IgD-negative memory B cell (primary cell): ENCODE measurements around the gene TRAPPC2. TPM values are rescaled to one million over a fixed set of nuclear protein-coding genes. Genes with fewer than 3 reads are reported as not detected.
"Not testable (repeated sequence)": the region's sequence is repeated elsewhere in the genome, so short reads cannot be mapped to it uniquely, and the experiment has no call there.

ENCODE experiments used
- H3K27ac Mint-ChIP-seq, 3 donors: one replicate each; pipeline ENCODE4 v1.8.0; 2020 to 2022; ENCODE audit warnings: mild to moderate bottlenecking in 3 of 3, mixed read lengths in 3 of 3, moderate library complexity in 1 of 3
- H3K27me3 Mint-ChIP-seq: one replicate; pipeline ENCODE4 v1.8.0; 2021; ENCODE audit warnings: mixed read lengths
- H3K36me3 Mint-ChIP-seq: one replicate; pipeline ENCODE4 v1.8.0; 2020; ENCODE audit warnings: mild to moderate bottlenecking, mixed read lengths
- H3K4me1 Mint-ChIP-seq, 3 donors: one replicate each; pipeline ENCODE4 v1.8.0; 2020 to 2022; ENCODE audit warnings: mixed read lengths in 3 of 3, mild to moderate bottlenecking in 1 of 3
- H3K4me3 Mint-ChIP-seq, 4 donors: one replicate each; pipeline ENCODE4 v1.8.0; 2020 to 2022; ENCODE audit warnings: mild to moderate bottlenecking in 4 of 4, mixed read lengths in 4 of 4, moderate library complexity in 3 of 4
- H3K9me3 Mint-ChIP-seq, 3 donors: one replicate each; pipeline ENCODE4 v1.8.0; 2020 to 2021; ENCODE audit warnings: mixed read lengths in 3 of 3, mild to moderate bottlenecking in 1 of 3
- polyA plus RNA-seq: library from polyadenylated mRNA; unstranded; fragments of 300-500 nt; fragmentation: Illumina TruSeq; gene quantifications from one replicate; pipeline ENCODE4 v1.2.3, GENCODE V29; 2021

The TRAPPC2 gene
- polyA plus RNA-seq, 1 donor from 2014 or later, result 34.5 TPM

GRCh38 chrX:13724878-13725277 is 9.5 kb downstream of the TRAPPC2 start:
- H3K9me3 Mint-ChIP-seq, H3K27ac Mint-ChIP-seq, H3K4me3 Mint-ChIP-seq, H3K27me3 Mint-ChIP-seq: not testable (repeated sequence)
- Mint-ChIP-seq H3K36me3 (peaks cover 11% of the 10 kb centered on the region), H3K4me1 (peaks cover 31 to 44% (median 43%) of the 10 kb centered on the region in 3 donors)

- Mint-ChIP-seq H3K9me3 (no peaks in the 10 kb centered on the region), H3K4me3 (peak overlapping the region in 1 of 4 donors; percentile 67), H3K4me1 (peaks cover 15 to 30% (median 27%) of the 10 kb centered on the region in 3 donors), H3K27ac (peak overlapping the region in 2 of 3 donors; percentile 17 to 23), H3K36me3 (peaks cover 10% of the 10 kb centered on the region), H3K27me3 (peaks cover 1% of the 10 kb centered on the region)
Measured at GRCh38 chrX:13721819-13722519, 12.5 kb downstream of the TRAPPC2 start.

- Mint-ChIP-seq H3K9me3 (no peaks in the 10 kb centered on the region), H3K27me3 (peaks cover 1% of the 10 kb centered on the region), H3K4me3 (no peak overlapping the region), H3K4me1 (peaks cover 14 to 24% (median 23%) of the 10 kb centered on the region in 3 donors), H3K36me3 (peaks cover 10% of the 10 kb centered on the region), H3K27ac (no peak overlapping the region)
Measured at GRCh38 chrX:13721371-13721770, 13.0 kb downstream of the TRAPPC2 start.

GRCh38 chrX:13719192-13719856 is 15.1 kb downstream of the TRAPPC2 start:
- Mint-ChIP-seq H3K4me3 (no peak overlapping the region), H3K27ac (peak overlapping the region in 1 of 3 donors; percentile 63), H3K4me1 (peaks cover 9 to 24% (median 20%) of the 10 kb centered on the region in 3 donors), H3K36me3 (peaks cover 10% of the 10 kb centered on the region), H3K9me3 (no peaks in the 10 kb centered on the region), H3K27me3 (peaks cover 1% of the 10 kb centered on the region)

GRCh38 chrX:13717700-13718472 is 16.5 kb downstream of the TRAPPC2 start:
- Mint-ChIP-seq H3K27ac (no peak overlapping the region), H3K9me3 (no peaks in the 10 kb centered on the region), H3K4me1 (peaks cover 7 to 13% (median 13%) of the 10 kb centered on the region in 3 donors), H3K36me3 (peaks cover 13% of the 10 kb centered on the region), H3K4me3 (no peak overlapping the region), H3K27me3 (peaks cover 1% of the 10 kb centered on the region)

- H3K4me1 Mint-ChIP-seq, result peaks cover 1 to 8% (median 7%) of the 10 kb centered on the region in 3 donors
- peak overlapping the region in 1 of 4 donors; percentile 40 for H3K4me3 Mint-ChIP-seq
- H3K9me3 Mint-ChIP-seq, result no peaks in the 10 kb centered on the region
- no peaks in the 10 kb centered on the region for H3K27me3 Mint-ChIP-seq
- H3K27ac Mint-ChIP-seq, result no peak overlapping the region
- H3K36me3 Mint-ChIP-seq, result peaks cover 12% of the 10 kb centered on the region
Measured at GRCh38 chrX:13716905-13717304, 17.5 kb downstream of the TRAPPC2 start.

GRCh38 chrX:13716455-13716854 is 18.0 kb downstream of the TRAPPC2 start:
- Mint-ChIP-seq H3K9me3 (no peaks in the 10 kb centered on the region), H3K4me3 (no peak overlapping the region), H3K4me1 (peaks cover 2 to 7% (median 3%) of the 10 kb centered on the region in 3 donors), H3K36me3 (peaks cover 14% of the 10 kb centered on the region), H3K27me3 (no peaks in the 10 kb centered on the region), H3K27ac (no peak overlapping the region)

GRCh38 chrX:13711141-13711540 is 23.3 kb downstream of the TRAPPC2 start:
- Mint-ChIP-seq H3K9me3 (no peaks in the 10 kb centered on the region), H3K27ac (no peak overlapping the region), H3K4me3 (no peak overlapping the region), H3K27me3 (no peaks in the 10 kb centered on the region), H3K36me3 (peaks cover 11% of the 10 kb centered on the region), H3K4me1 (peaks cover 2 to 9% (median 3%) of the 10 kb centered on the region in 3 donors)

GRCh38 chrX:13703589-13703988 is 30.8 kb downstream of the TRAPPC2 start:
- Mint-ChIP-seq H3K4me3 (no peak overlapping the region), H3K36me3 (peaks cover 2% of the 10 kb centered on the region), H3K27me3 (peaks cover 5% of the 10 kb centered on the region), H3K4me1 (peaks cover 18 to 27% (median 24%) of the 10 kb centered on the region in 3 donors), H3K9me3 (no peaks in the 10 kb centered on the region), H3K27ac (no peak overlapping the region)

GRCh38 chrX:13703135-13703534 is 31.3 kb downstream of the TRAPPC2 start:
- H3K27ac Mint-ChIP-seq, result no peak overlapping the region

GRCh38 chrX:13702111-13702789 is 32.2 kb downstream of the TRAPPC2 start:
- Mint-ChIP-seq H3K27ac (peak overlapping the region in 2 of 3 donors; percentile 38 to 85), H3K4me1 (peaks cover 23 to 39% (median 29%) of the 10 kb centered on the region in 3 donors), H3K4me3 (peak overlapping the region in 1 of 4 donors; percentile 56), H3K9me3 (no peaks in the 10 kb centered on the region), H3K27me3 (peaks cover 5% of the 10 kb centered on the region), H3K36me3 (peaks cover 2% of the 10 kb centered on the region)

More at GRCh38 chrX:13703135-13703534, 31.3 kb downstream of the TRAPPC2 start:
- Mint-ChIP-seq H3K36me3 (peaks cover 2% of the 10 kb centered on the region), H3K9me3 (no peaks in the 10 kb centered on the region), H3K4me3 (no peak overlapping the region), H3K4me1 (peaks cover 19 to 30% (median 24%) of the 10 kb centered on the region in 3 donors), H3K27me3 (peaks cover 5% of the 10 kb centered on the region)

GRCh38 chrX:13700380-13700779 is 34.0 kb downstream of the TRAPPC2 start:
- peaks cover 6% of the 10 kb centered on the region for H3K27me3 Mint-ChIP-seq
- peaks cover 31 to 49% (median 42%) of the 10 kb centered on the region in 3 donors for H3K4me1 Mint-ChIP-seq
- peaks cover 2% of the 10 kb centered on the region for H3K36me3 Mint-ChIP-seq
- H3K4me3 Mint-ChIP-seq, result peak overlapping the region in 1 of 4 donors; percentile 3
- no peaks in the 10 kb centered on the region for H3K9me3 Mint-ChIP-seq
- H3K27ac Mint-ChIP-seq, result no peak overlapping the region

- peak overlapping the region; percentile 0 to 82 (median 6) for H3K27ac Mint-ChIP-seq
- H3K4me1 Mint-ChIP-seq, result peaks cover 34 to 58% (median 47%) of the 10 kb centered on the region in 3 donors
- H3K27me3 Mint-ChIP-seq, result peaks cover 7% of the 10 kb centered on the region
- H3K4me3 Mint-ChIP-seq, result peak overlapping the region; percentile 0 to 73 (median 58)
- peaks cover 2% of the 10 kb centered on the region for H3K36me3 Mint-ChIP-seq
- H3K9me3 Mint-ChIP-seq, result no peaks in the 10 kb centered on the region
Measured at GRCh38 chrX:13699183-13699826, 35.1 kb downstream of the TRAPPC2 start.

GRCh38 chrX:13698432-13698831 is 36.0 kb downstream of the TRAPPC2 start:
- Mint-ChIP-seq H3K4me1 (peaks cover 38 to 63% (median 53%) of the 10 kb centered on the region in 3 donors), H3K27me3 (peaks cover 5% of the 10 kb centered on the region), H3K9me3 (no peaks in the 10 kb centered on the region), H3K4me3 (peak overlapping the region in 1 of 4 donors; percentile 31), H3K27ac (peak overlapping the region in 2 of 3 donors; percentile 6 to 22), H3K36me3 (peaks cover 2% of the 10 kb centered on the region)
